ENCODE results near the gene NPIPA1.
"Not testable (repeated sequence)": the region's sequence is repeated elsewhere in the genome, so short reads cannot be mapped to it uniquely, and the experiment has no call there.

The NPIPA1 gene

DNA sequence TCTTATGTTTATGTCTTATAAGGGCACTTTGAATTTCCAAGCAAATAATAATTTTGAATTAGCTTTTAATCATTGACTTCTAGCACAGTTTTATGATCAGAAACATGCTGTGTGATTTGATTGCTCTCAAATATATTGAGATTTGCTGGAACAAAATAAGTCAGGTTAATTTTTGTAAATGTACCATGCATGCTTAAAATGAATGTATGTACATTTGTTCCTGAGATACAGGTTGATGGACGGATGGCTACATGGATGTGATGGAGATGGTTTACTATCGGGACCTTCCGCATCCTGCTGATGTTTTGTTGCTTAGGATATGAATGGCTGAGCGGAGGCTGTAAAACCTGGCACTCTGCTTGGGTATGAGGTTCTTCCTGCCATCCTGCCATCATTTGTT, at the start of gene NPIPA1:
Gene NPIPA1 (plus strand): TSS at position 301 of the 400 bp plus-strand sequence. CDS start 0 bp downstream, at position 301.
- DNase-seq = not testable (repeated sequence)

GRCh38 chr16:14892111-14892510, 45.1 kb upstream of the NPIPA1 start:
- DNase-seq = not testable (repeated sequence)

GRCh38 chr16:14895382-14895781, 41.9 kb upstream of the NPIPA1 start:
- not testable (repeated sequence) for DNase-seq

GRCh38 chr16:14896023-14896422, 41.2 kb upstream of the NPIPA1 start:
- not testable (repeated sequence) for DNase-seq

DNA sequence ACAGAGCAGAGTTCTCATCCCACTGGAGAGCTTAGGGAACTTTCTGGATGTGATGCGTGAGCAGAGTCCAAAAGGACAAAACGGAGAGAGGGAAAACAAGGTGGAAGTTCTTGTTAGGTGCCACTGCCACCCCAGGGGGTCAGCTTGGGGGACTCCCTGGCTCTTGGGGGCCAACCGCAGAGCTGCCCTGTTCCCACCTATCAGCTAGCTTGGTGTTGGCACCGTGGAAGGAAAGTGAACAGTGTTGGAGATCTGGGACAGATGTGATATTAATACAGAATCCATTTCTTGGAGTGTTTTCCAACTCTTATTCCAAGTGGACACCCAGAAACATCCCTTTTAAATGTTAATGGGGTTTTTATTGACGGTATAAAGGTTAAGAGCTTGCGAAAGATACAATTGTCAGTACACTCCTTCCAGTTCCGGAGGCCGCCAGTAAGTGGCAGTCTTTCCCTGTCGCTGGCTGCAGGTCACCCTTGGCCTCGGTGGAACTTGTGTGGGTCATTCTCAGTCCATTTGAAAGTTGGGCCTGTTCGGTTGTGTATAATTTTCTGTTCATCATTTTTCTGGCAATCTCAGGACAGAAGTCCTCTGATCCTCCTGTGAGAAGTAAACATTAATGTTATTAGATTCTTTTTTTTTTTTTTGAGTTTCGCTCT, 40.1 kb upstream of the NPIPA1 start:
- DNase-seq = not testable (repeated sequence)

GRCh38 chr16:14898162-14898561, 39.1 kb upstream of the NPIPA1 start:
- not testable (repeated sequence) for DNase-seq

GRCh38 chr16:14903191-14903957, 33.9 kb upstream of the NPIPA1 start:
- not testable (repeated sequence) for DNase-seq

DNA sequence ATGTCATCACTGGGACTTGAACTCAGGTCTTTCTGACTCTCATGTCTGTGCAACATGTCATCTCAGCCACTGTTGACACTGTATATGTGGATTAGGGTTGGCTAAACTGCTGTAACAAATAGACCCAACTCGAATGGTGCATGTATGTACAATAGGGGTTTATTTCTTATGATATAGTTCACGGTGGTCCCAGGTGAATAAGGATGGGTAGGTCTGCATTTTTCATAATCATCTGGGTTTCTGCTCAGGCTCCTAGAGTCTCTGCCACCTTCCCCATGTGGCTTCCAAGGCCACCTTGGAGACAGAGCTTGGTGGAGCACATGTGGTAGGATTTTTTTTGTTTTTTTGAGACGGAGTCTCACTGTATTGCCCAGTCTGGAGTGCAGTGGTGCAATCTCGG, 27.5 kb upstream of the NPIPA1 start:
- not testable (repeated sequence) for DNase-seq

DNA sequence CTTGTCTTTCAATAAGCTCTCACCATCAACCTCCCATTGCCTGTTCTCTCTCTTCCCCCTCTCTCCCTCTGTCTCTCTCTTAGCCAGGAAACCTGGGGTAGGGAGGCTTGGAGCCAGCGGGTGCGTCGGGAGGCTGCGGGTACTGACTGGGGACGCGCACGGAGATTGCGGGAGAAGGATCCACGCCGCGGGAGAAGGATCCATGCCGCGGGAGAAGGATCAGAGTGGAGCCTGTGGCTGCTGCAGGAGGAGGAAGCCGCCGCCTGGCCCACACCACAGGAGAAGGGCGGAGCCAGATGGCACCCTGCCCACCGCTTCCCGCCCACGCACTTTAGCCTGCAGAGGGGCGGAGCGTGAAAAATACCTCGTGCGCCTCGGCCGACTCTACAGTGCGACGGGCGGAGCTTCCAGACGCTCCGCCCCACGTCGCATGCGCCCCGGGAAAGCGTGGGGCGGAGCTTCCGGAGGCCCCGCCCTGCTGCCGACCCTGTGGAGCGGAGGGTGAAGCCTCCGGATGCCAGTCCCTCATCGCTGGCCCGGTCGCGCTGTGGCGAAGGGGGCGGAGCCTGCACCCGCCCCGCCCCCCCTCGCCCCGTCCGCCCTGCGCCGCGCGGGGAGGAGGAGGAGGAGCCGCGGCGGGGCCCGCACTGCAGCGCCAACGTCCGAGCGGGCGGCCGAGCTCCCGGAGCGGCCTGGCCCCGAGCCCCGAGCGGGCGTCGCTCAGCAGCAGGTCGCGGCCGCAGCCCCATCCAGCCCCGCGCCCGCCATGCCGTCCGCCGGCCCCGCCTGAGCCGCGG, 26.2 kb upstream of the NPIPA1 start:
- DNase-seq = not testable (repeated sequence)

- DNase-seq = not testable (repeated sequence)
Measured at GRCh38 chr16:14911954-14912353, 25.3 kb upstream of the NPIPA1 start.

DNA sequence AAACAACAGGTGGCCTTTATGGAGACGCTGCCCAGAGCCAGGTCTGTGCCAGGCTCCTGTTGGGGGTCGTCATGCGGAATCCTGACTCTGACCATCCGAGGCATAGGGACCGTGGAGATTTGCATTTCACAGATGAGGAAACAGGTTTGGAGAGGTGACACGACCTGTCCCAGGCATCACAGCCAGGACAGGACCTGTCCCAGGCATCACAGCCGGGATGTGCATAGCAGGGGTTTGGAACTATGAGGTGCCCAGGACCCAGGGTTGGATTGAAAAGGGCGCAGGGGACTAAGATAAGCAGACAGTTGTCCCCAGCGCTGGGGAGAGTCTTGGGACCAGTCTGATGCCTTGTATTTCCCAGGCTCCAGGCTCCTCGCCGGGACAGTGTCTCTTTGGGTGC, 24.7 kb upstream of the NPIPA1 start:
- DNase-seq = not testable (repeated sequence)

- not testable (repeated sequence) for DNase-seq
Measured at GRCh38 chr16:14918504-14918903, 18.7 kb upstream of the NPIPA1 start.

- not testable (repeated sequence) for DNase-seq
Measured at GRCh38 chr16:14919837-14920600, 17.2 kb upstream of the NPIPA1 start.

DNA sequence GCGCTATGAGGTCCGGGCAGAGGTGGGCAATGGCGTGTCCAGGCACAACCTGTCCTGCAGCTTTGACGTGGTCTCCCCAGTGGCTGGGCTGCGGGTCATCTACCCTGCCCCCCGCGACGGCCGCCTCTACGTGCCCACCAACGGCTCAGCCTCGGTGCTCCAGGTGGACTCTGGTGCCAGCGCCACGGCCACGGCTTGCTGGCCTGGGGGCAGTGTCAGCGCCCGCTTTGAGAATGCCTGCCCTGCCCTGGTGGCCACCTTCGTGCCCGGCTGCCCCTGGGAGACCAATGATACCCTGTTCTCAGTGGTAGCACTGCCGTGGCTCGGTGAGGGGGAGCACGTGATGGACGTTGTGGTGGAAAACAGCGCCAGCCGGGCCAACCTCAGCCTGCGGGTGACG, 15.0 kb upstream of the NPIPA1 start:
- not testable (repeated sequence) for DNase-seq

DNA sequence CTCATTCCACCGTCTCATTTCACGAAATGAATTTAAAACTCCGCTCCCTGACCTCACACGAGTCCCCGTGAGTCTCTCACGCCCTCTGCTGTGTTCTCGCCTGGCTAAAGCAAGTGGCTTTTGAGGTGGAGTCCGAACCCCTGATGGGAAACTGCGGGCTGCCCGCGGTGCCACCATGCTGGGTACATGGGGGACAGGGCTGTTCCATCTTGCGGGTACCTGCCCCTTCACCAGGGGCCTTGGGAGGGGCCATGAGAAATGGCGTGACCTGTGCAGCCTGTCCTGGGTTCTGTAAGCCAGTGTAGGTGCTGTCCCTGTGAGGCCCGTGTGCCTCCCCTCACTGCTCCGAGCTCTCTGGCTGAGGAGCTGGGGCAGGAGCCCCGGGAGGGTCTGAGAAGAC, 14.3 kb upstream of the NPIPA1 start:
- DNase-seq = not testable (repeated sequence)

DNA sequence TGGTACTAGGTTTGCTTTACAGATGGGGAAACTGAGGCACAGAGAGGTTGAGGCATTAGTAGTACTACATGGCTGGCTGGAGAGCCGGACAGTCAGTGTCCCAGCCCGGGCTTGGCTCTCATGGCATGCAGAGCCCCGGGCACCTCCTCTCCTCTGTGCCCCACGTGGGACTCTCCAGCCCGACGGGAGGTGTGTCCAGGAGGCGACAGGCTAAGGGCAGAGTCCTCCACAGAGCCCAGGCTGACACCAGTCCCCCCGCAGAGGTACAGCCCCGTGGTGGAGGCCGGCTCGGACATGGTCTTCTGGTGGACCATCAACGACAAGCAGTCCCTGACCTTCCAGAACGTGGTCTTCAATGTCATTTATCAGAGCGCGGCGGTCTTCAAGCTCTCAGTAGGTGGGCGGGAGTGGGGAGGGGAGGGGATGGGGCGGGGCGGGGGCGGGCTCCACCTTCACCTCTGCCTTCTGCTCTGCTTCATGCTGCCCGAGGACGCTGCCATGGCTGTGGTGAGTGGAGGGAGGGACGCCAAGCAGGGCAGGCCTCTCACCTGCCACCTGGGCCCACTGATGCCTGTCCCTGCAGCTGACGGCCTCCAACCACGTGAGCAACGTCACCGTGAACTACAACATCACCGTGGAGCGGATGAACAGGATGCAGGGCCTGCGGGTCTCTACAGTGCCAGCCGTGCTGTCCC, 13.7 kb upstream of the NPIPA1 start:
- not testable (repeated sequence) for DNase-seq

GRCh38 chr16:14924359-14924758, 12.9 kb upstream of the NPIPA1 start:
- DNase-seq = not testable (repeated sequence)

DNA sequence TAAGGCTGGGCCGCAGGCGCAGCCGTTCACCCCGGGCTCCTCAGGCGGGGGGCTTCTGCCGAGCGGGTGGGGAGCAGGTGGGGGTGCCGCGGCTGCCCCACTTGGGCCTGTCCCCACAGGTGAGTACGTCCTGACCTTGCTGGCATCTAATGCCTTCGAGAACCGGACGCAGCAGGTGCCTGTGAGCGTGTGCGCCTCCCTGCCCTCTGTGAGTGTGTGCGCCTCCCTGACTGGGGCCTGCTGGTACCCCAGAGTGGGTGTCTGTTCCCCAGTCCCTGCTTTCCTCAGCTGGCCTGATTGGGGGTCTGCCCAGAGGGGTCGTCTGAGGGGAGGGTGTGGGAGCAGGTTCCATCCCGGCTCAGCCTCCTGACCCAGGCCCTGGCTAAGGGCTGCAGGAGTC, 12.3 kb upstream of the NPIPA1 start:
- not testable (repeated sequence) for DNase-seq

GRCh38 chr16:14928064-14928714, 9.1 kb upstream of the NPIPA1 start:
- not testable (repeated sequence) for DNase-seq

DNA sequence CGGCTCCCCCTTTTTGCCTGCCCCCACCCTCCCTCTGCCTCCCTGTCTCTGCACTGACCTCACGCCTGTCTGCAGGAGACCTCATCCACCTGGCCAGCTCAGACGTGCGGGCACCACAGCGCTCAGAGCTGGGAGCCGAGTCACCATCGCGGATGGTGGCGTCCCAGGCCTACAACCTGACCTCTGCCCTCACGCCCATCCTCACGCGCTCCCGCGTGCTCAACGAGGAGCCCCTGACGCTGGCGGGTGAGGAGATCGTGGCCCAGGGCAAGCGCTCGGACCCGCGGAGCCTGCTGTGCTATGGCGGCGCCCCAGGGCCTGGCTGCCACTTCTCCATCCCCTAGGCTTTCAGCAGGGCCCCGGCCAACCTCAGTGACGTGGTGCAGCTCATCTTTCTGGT, 8.1 kb upstream of the NPIPA1 start:
- not testable (repeated sequence) for DNase-seq

DNA sequence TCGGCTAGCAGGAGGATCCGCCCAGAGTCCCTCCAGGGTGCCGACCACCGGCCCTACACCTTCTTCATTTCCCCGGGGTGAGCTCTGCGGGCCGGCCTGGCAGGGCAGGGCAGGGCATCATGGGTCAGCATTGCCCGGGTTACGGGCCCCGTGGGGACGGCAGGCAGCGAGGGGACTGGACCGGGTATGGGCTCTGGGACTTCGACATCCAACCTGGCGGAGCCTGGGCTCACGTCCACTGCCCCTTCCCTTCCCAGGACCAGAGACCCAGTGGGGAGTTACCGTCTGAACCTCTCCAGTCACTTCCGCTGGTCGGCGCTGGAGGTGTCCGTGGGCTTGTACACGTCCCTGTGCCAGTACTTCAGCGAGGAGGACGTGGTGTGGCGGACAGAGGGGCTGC, 7.0 kb upstream of the NPIPA1 start:
- DNase-seq = not testable (repeated sequence)
